Fibroblast of the aortic adventitia (primary cell): ENCODE measurements around the gene TMEM9. TPM values are rescaled to one million over a fixed set of nuclear protein-coding genes. Genes with fewer than 3 reads are reported as not detected.

Experiments
- DNase-seq: peaks from one replicate; pipeline ENCODE4 v3.0.0-alpha.2; 2010; ENCODE audit warnings: low read depth
- H3K4me3 ChIP-seq: 2 replicates; pipeline ENCODE4 v1.5.1; 2011; ENCODE audit warnings: low read depth, mild to moderate bottlenecking, control low read depth, low read length, moderate library complexity
- CTCF ChIP-seq: IDR thresholded peaks from 2 replicates; pipeline ENCODE4 v1.5.1; 2011; ENCODE audit warnings: mild to moderate bottlenecking, low read length, control low read depth, inconsistent platforms; ENCODE audit not compliant: insufficient read depth
- total RNA-seq: library from RNA; depleted of rRNA; stranded (reverse); fragments of >200 nt; gene quantifications from 2 replicates; pipeline ENCODE4 v1.2.3, GENCODE V29; 2012; ENCODE audit warnings: low replicate concordance

Gene TMEM9
- total RNA-seq, 1 donor: 35.1 TPM

GRCh38 chr1:201139306-201139705, 15.0 kb downstream of the TMEM9 start:
- DNase-seq: no peak
- no peak overlapping the region for H3K4me3 ChIP-seq
- no peak for TF ChIP-seq CTCF

GRCh38 chr1:201138311-201138840, 15.9 kb downstream of the TMEM9 start:
- DNase-seq: no peak
- TF ChIP-seq CTCF: no peak
- no peak overlapping the region for H3K4me3 ChIP-seq

GRCh38 chr1:201137579-201138310, 16.5 kb downstream of the TMEM9 start:
- TF ChIP-seq CTCF: no peak
- peak; percentile 95 for DNase-seq
- no peak overlapping the region for H3K4me3 ChIP-seq

GRCh38 chr1:201137024-201137392, 17.3 kb downstream of the TMEM9 start:
- no peak for TF ChIP-seq CTCF
- no peak for DNase-seq
- H3K4me3 ChIP-seq: no peak overlapping the region

- no peak for DNase-seq
- no peak for TF ChIP-seq CTCF
- no peak overlapping the region for H3K4me3 ChIP-seq
Observed at GRCh38 chr1:201136355-201137023, 17.8 kb downstream of the TMEM9 start.

GRCh38 chr1:201134405-201134804, 19.9 kb downstream of the TMEM9 start:
- TF ChIP-seq CTCF: no peak
- H3K4me3 ChIP-seq: no peak overlapping the region
- no peak for DNase-seq
